Coronary artery (tissue), 2 donors: Measurements from ENCODE around the gene RPS6KA3.

Source experiments
- DNase-seq: peaks from one replicate; pipeline ENCODE4 v3.0.0-alpha.2; 2017; ENCODE audit warnings: low spot score
- H3K27ac ChIP-seq, 2 donors: fragments of 200-600 bp; sonication (generic); one replicate each; pipeline ENCODE4 v1.5.1; 2016 to 2019
- H3K4me3 ChIP-seq: fragments of 200-600 bp; sonication (generic); 2 replicates; pipeline ENCODE4 v1.5.1; 2016; ENCODE audit warnings: mild to moderate bottlenecking, moderate library complexity
- CTCF ChIP-seq: fragments of 200-600 bp; sonication (generic); IDR thresholded peaks from one replicate; pipeline ENCODE4 v1.5.1; 2019; ENCODE audit warnings: antibody characterized with exemption

Gene RPS6KA3

DNA sequence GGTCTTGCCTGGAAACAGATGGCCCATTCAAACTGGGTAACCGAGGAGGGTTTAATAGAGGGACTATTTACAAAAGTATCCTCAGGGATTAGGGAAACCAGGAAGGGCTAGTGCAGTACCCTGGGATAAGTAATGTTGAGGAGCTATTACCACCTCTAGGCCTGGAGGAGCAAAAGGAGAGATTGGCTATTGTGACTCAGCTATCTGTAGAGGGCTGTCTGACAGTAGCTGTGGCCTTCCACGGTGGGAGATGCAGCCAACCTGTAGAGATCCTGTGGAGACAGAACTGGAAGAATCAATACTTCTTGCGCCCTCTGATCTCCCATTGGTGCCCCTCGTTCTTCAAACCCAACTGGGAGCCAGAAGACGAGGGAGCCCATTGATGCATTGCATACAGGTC, 34.1 kb upstream of the RPS6KA3 start:
- no peak for DNase-seq
- H3K4me3 ChIP-seq: no peak overlapping the region
- no peak overlapping the region for H3K27ac ChIP-seq
- TF ChIP-seq CTCF: no peak

GRCh38 chrX:20294957-20295356, 28.2 kb upstream of the RPS6KA3 start:
- Histone ChIP-seq H3K4me3 (no peak overlapping the region), H3K27ac (no peak overlapping the region)
- no peak for TF ChIP-seq CTCF
- no peak for DNase-seq

DNA sequence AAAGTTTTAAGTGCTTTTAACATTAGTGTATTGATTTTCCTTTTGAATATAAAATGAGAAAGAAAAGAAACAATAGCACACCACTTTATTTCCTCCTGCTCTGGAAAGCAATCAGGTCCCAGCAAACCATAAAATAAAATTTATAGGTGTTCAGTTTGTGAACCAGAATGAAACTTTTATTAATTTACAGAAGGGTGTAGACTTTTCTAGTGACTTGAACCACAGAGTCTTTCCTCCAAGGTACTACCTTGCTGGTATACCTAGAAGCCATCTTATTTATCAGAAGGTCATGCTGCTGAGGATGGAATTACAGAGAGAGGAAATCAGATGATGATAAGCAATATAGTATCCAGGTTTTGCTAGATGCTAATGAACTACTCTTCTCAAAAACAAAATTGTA, 27.6 kb upstream of the RPS6KA3 start:
- H3K27ac ChIP-seq: no peak overlapping the region
- no peak overlapping the region for H3K4me3 ChIP-seq
- no peak for DNase-seq
- TF ChIP-seq CTCF: no peak

DNA sequence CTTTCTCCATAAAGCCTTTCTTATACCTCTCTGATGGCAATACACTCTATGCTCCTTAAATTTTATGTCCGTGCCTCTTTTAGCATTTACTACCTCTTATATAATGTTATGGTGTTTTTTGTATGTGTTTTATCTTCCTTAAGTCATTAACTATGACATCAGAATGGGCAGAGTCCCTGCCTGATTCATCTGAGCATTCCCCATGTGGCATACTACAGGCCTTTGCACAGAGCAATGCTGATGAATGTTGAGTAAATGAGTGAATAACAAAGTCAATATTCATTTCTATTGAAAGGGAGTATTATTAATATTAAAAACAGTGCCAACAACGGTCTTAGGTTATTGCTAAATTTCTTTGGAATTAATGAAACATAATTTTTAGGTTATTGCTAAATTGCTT, 18.8 kb upstream of the RPS6KA3 start:
- no peak for TF ChIP-seq CTCF
- DNase-seq: no peak
- H3K4me3 ChIP-seq: no peak overlapping the region
- H3K27ac ChIP-seq: no peak overlapping the region

DNA sequence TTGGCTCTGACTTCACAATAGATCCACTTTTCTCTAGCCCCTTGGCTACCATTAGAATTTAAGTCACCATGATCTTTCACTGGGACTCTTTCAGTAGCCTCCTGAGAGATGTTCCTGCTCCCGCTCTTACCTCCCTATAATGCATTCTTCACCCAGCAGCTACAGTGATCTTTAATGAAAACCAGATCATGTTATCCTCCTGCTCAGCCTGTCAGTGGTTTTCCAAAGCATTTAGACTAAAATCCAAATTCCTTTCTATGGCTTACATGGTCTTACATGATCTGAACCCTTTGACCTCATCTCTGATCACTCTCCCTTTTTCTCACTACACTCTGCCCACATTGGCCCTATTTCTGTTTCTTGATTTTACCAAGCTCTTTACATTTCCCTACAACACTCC, 18.3 kb upstream of the RPS6KA3 start:
- no peak for TF ChIP-seq CTCF
- DNase-seq: no peak
- no peak overlapping the region for H3K4me3 ChIP-seq
- no peak overlapping the region for H3K27ac ChIP-seq

- TF ChIP-seq CTCF: no peak
- no peak for DNase-seq
- no peak overlapping the region for H3K4me3 ChIP-seq
- no peak overlapping the region for H3K27ac ChIP-seq
These were observed 17.7 kb upstream of the RPS6KA3 start for GRCh38 chrX:20284444-20284843.

- no peak overlapping the region for H3K4me3 ChIP-seq
- no peak overlapping the region for H3K27ac ChIP-seq
- no peak for TF ChIP-seq CTCF
- no peak for DNase-seq
These were observed 14.2 kb upstream of the RPS6KA3 start for GRCh38 chrX:20280938-20281337.
